GM12872 (cell line): ENCODE results near the gene SCAMP1.

Source experiments
- CTCF ChIP-seq: IDR thresholded peaks from 3 replicates; pipeline ENCODE4 v1.5.1; 2011; ENCODE audit warnings: low read depth, mild to moderate bottlenecking, low read length, moderate library complexity; ENCODE audit not compliant: insufficient read depth

The SCAMP1 gene

GRCh38 chr5:78387468-78388153 is 27.2 kb downstream of the SCAMP1 start:
- no peak for TF ChIP-seq CTCF

GRCh38 chr5:78397831-78398230 is 37.4 kb downstream of the SCAMP1 start:
- TF ChIP-seq CTCF, result no peak

GRCh38 chr5:78399116-78399515 is 38.7 kb downstream of the SCAMP1 start:
- no peak for TF ChIP-seq CTCF

- TF ChIP-seq CTCF, result no peak
Measured at GRCh38 chr5:78404682-78405293, 44.4 kb downstream of the SCAMP1 start.

- TF ChIP-seq CTCF, result no peak
Measured at GRCh38 chr5:78405829-78406750, 45.7 kb downstream of the SCAMP1 start.

GRCh38 chr5:78407458-78407857 is 47.0 kb downstream of the SCAMP1 start:
- no peak for TF ChIP-seq CTCF

GRCh38 chr5:78411586-78411985 is 51.2 kb downstream of the SCAMP1 start:
- no peak for TF ChIP-seq CTCF
